ENCODE measurements around the gene SYTL3. TPM values are rescaled to one million over a fixed set of nuclear protein-coding genes. Genes with fewer than 3 reads are reported as not detected.

Gene SYTL3
- polyA plus RNA-seq, 1 experiment, result 1.7 TPM

GRCh38 chr6:158677906-158678578 lies 28.2 kb downstream of the SYTL3 start:
- H3K27me3 ChIP-seq (ENCODE audit: control insufficient read depth, insufficient read depth, low read length), result no peaks in the 10 kb centered on the region
- H3K36me3 ChIP-seq (ENCODE audit: control insufficient read depth, insufficient read depth, low read length), result no peaks in the 10 kb centered on the region
- no peak overlapping the region for H3K4me3 ChIP-seq (ENCODE audit: low read depth, low read length)
- TF ChIP-seq CTCF (IDR thresholded peaks at IDR 0.05; ENCODE audit: insufficient read depth, low read depth, low read length), result no peak
- POLR2A ChIA-PET, result no interaction called here
- DNase-seq (ENCODE audit: low read depth), result no peak
- CTCF ChIA-PET, result interaction anchor here (0.6 to 1.1 kb wide), 2 partner anchors 13 to 186 kb away, joined by 4 read pairs; no protein-coding TSS in a partner anchor

GRCh38 chr6:158680015-158680414 lies 30.2 kb downstream of the SYTL3 start:
- POLR2A ChIA-PET, result no interaction called here
- TF ChIP-seq CTCF (IDR thresholded peaks at IDR 0.05; ENCODE audit: insufficient read depth, low read depth, low read length), result no peak
- no peaks in the 10 kb centered on the region for H3K27me3 ChIP-seq (ENCODE audit: control insufficient read depth, insufficient read depth, low read length)
- CTCF ChIA-PET, result no interaction called here
- no peak for DNase-seq (ENCODE audit: low read depth)
- no peaks in the 10 kb centered on the region for H3K36me3 ChIP-seq (ENCODE audit: control insufficient read depth, insufficient read depth, low read length)
- H3K4me3 ChIP-seq (ENCODE audit: low read depth, low read length), result no peak overlapping the region

GRCh38 chr6:158680481-158680880 lies 30.6 kb downstream of the SYTL3 start:
- DNase-seq (ENCODE audit: low read depth), result no peak
- no peak overlapping the region for H3K4me3 ChIP-seq (ENCODE audit: low read depth, low read length)
- no peaks in the 10 kb centered on the region for H3K36me3 ChIP-seq (ENCODE audit: control insufficient read depth, insufficient read depth, low read length)
- no peaks in the 10 kb centered on the region for H3K27me3 ChIP-seq (ENCODE audit: control insufficient read depth, insufficient read depth, low read length)
- ChIA-PET CTCF (no interaction called here), POLR2A (no interaction called here)
- no peak for TF ChIP-seq CTCF (IDR thresholded peaks at IDR 0.05; ENCODE audit: insufficient read depth, low read depth, low read length)

GRCh38 chr6:158684311-158684710 lies 34.5 kb downstream of the SYTL3 start:
- CTCF ChIA-PET, result interaction anchor here (1.5 kb wide), 1 partner anchor 470 kb away, joined by 6 read pairs; no protein-coding TSS in a partner anchor

More at GRCh38 chr6:158684311-158684710, 34.5 kb downstream of the SYTL3 start:
- no peaks in the 10 kb centered on the region for H3K36me3 ChIP-seq (ENCODE audit: control insufficient read depth, insufficient read depth, low read length)
- H3K27me3 ChIP-seq (ENCODE audit: control insufficient read depth, insufficient read depth, low read length), result no peaks in the 10 kb centered on the region
- no peak overlapping the region for H3K4me3 ChIP-seq (ENCODE audit: low read depth, low read length)
- TF ChIP-seq CTCF (IDR thresholded peaks at IDR 0.05; ENCODE audit: insufficient read depth, low read depth, low read length), result no peak
- no peak for DNase-seq (ENCODE audit: low read depth)
- POLR2A ChIA-PET, result no interaction called here
